AG09319 (cell line): ENCODE data around the gene METTL26.

Experiments used
- DNase-seq: peaks from one replicate; pipeline ENCODE4 v3.0.0-alpha.2; 2010; ENCODE audit warnings: low read depth; ENCODE audit errors: extremely low read depth
- CTCF ChIP-seq: IDR thresholded peaks from 2 replicates; pipeline ENCODE4 v1.5.1; 2011; ENCODE audit warnings: low read depth, mild to moderate bottlenecking, inconsistent platforms, low read length, moderate library complexity

Gene METTL26

GRCh38 chr16:585351-585750, 50.8 kb downstream of the METTL26 start:
- TF ChIP-seq CTCF: no peak
- DNase-seq: no peak
